Measurements from ENCODE around the gene GDA.
"Not testable (repeated sequence)": the region's sequence is repeated elsewhere in the genome, so short reads cannot be mapped to it uniquely, and the experiment has no call there.

GDA gene

DNA sequence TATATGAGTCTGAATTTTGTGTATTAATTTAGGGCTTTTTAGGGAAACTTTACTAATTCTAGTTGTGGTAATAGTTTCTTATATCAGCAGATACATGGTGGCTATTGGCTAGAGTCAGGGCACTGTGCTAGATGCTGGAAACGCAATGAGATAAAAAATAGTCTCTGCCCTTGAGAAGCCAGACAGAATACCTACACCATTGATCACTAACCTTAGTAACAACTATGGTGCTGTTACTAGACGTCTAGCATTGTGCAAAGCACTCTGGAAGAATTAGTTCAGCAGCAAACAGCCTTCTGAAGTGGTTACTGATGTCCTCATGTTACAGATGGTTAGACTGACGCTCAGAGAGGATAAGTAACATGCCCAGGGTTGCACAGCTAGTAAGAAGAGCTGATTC lies 61.8 kb downstream of the GDA start:
- no peak for DNase-seq

DNA sequence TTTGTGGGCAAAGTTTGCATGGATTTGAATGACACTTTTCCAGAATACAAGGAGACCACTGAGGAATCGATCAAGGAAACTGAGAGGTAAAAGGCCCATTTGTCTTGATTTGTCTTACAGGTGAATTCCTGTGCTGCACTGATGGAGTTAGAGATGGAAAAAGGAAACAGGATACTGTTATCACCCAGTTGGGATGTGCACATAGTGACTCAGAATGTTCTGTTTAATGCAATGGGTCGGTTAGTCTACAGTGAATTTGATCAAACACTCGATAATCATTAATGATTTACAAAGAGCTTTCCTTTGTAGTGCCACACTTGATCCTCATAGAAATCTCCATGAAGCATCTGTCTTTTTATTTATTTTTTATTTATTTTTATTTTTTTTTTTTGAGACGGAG lies 64.7 kb downstream of the GDA start:
- no peak for DNase-seq

DNA sequence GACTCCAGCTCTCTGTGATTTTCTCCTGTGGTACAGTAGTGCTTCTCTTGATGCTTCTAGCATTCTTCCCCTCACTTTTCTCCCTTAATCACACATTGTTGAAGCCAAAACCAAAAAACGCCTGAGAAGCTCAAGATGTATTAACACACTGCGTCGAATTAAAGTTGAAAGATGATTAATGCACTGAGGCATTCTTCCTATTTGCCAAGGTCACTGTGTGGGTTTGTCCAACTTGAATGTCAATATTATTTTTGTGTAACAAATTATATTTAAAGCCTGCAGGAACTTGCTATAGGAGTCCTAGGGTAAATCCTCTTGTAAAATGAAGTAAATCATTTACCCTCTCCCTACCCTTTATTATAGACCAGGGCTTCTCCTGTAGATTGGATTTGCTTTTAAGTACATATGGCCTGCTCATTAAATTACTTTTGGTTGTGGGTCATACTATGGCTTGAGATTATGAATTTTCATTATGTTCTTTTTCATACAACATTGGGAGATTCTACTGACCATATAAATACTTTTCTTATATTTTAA lies 68.1 kb downstream of the GDA start:
- DNase-seq, result no peak

DNA sequence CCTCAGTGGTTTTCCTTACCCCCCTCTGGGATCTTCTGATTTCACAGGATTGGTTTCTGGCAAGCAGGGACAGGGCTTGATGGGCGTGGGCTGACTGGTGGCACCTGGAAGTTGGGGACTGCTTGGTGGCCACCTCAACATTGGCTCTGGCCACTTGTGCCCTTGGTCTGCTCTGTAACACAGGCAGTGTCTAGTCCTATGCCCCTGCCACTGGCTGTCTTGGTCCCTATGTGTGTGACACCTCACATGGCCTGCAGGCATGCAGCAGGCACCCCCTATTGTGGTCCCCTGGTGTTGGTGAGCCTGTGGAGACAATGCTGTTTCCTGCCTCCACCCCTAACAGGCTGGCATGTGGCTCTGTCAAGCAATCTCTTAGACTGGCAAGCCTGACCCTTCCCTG lies 71.3 kb downstream of the GDA start:
- no peak for DNase-seq

DNA sequence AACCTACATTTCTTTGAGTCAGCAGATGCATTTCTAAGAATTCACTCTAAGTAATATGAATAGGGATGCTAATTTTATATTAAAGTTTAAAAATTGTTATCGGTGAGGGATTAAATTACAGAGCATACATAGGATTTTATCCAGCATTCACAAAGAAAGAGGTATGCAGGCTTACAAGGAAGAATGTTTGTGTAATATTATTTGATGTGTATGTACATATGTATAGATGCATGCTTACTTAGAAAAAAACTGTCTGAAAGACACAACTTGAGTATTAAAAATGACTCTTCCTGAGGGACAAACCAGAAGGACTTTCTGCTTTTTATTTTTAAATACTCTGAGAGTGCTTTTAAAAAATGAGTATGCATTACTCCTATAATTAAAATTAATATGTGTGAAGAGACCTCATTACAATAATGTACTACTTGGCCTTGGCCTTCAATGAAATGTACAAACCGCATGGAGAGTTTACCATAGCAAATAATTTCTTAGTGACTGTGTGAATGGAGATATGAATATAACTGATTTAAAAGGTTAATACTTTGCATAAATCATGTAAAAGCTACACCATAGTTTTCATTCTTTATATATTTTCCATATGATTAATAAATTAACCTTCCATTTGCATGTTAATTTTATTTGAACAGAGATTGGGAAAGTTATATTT lies 77.0 kb downstream of the GDA start:
- no peak for DNase-seq

DNA sequence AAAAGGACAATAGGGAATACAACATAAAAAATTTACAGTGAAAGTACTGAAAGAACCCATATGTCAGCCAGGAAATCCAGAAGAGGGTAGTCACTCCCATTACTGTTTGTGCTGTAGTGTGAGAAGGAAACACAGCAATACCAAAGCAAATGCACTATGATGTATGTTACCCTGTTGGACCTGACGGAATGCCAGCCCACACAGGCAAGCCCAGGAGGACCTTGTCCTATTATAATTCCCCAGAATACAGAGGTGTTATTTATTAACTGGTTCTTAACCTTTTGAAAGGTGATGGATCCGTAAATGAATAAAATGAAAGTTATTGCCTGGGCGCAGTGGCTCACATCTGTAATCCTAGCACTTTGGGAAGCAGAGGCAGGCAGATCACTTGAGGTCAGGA lies 79.0 kb downstream of the GDA start:
- DNase-seq, result no peak

DNA sequence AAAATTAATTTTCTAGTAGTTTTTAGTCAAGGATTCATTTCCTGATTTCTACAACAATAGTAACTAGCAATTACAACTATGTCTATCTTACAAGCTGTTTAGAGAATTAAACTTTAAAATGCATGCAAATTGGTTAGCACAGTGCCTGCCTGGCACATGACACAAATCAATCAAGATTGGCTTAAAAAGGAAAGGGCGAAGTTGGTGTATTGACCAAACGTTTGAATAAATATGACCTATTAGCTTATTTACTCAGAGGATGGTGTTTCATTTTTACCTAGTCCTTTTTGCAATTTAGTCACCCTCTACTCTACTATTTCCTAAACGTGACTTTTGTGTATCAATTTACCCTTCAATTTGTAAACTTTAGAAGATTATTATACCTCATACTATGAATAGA lies 83.5 kb downstream of the GDA start:
- DNase-seq, result no peak

DNA sequence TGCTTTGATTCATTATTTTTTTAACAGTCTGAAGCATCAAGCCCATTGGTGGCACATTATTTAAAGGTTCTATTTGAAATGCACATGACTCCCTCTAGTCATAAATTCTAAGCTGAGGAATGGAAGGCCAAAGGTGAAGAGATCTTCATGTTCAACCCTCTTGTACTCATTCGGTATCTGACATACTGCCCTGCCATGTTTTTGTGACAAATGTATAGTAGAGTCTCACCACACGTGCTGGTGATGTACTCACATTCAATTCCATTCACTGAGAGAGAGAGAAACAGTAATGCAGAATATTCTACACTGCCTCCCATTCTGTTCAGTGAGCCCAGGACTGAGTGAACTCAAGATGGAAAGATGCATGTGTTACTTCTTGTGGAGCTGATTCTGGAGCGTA lies 98.3 kb downstream of the GDA start:
- no peak for DNase-seq

DNA sequence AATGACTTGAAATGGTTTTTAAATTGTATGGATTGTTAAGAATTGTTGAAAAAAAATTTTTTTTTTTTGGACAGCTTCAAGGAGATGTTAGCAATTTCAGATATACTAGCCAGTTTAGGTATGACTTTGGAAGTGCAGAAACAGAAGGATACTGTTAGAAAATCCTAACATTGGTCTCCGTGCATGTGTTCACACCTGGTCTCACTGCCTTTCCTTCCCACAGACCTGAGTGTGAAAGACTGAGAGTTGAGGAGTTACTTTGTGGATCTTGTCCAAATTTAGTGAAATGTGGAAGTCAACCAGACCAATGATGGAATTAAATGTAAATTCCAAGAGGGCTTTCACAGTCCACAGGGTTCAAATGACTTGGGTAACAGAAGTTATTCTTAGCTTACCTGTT lies 102.3 kb downstream of the GDA start:
- DNase-seq, result no peak

DNA sequence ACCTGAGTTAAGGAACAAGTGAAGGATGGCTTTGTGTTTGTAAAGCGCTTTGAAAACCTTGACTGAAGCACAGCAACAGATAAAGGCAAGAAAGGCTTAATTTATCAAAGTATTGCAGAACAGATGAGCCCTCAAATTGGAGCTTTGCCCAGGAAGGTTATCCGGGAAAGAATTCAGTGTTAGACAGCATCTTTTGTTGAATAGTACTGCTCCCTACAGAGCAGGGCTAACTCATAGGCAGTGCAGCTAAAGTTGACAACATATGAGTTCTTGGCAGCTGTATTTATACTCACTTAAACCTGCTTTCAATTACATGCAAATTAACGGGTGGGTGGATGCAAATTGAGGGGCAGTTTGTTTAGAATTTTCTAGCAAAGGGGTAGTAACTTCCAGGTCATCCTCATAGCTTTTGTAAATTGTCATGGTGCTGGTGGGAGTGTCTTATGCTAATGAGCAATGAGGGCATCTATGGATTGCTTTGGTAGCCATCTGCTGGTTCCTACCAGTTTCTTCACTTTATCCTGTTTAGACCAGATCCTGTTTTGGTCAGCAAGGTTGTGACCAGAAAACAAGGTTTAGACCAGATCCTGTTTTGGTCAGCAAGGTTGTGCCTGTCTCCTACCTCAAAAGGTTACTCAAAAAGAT lies 105.8 kb downstream of the GDA start:
- DNase-seq, result no peak

DNA sequence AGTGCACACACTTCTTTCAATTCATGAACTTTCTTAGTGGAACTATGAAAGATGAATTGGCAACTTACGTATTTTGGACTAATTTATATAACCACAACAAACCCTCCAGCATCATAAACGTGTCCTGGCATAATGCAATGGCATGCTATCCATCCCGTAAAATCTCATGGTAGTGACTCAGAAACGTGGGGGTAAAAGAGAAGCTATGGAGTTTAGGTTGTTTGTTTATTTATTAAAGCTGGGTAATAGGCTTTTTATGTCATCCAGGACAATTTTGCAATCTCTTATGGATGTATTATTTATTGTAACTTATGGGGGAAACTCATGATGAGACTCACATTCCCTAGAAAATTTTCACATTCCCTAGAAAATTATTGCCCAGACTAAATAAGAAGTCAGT lies 106.3 kb downstream of the GDA start:
- no peak for DNase-seq

DNA sequence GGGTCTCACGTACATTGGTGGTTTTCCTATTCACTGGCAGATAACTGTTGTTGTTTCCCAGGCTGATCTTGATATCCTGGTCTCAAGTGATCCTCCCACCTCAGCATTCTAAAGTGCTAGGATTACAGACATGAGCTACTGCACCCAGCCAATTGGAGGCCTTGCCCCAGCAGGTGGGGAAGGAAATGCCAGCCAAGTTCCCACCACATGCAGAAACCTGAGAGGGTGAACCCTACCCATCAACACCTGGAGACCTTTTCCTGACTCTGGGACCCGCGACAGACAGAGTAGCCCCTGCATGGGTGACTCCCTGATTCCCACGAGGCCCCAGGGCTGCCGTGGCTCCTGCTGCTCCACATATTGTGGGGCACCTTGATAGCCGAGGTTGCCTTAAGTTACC lies 107.7 kb downstream of the GDA start:
- no peak for DNase-seq

DNA sequence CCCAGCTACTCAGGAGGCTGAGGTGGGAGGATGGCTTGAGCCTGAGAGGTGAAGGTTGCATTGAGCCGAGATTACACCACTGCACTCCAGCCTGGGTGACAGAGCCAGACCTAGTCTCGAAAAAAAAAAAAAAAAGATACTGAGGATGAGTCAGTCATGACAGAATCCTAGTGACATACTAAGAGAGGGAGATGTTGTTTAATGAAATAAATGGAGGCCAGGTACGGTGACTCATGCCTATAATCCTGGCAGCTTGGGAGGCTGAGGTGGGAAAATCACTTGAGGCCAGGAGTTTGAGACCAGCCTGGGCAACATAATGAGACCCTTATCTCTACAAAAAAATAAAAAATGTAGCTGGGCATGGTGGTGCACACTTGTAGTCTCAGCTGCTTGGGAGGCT lies 108.6 kb downstream of the GDA start:
- DNase-seq, result no peak

DNA sequence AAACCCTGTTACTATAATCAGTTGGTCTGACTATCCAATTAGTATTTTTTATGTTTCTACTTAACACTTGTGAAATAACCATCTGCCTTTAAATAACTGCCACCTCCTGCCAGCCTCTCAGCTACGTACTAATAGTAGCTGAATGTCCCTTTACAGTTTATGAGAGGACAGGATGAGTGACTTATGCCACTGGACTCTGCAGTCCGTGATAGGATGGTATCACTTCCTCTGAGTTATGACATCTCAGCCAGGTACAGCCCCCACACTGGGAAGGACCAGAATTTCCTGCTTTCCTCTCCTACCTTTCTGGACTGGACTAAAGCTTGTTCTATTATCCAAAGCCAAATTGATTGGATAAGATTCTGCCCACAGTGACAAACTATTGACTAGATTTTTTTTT lies 112.8 kb downstream of the GDA start:
- no peak for DNase-seq

DNA sequence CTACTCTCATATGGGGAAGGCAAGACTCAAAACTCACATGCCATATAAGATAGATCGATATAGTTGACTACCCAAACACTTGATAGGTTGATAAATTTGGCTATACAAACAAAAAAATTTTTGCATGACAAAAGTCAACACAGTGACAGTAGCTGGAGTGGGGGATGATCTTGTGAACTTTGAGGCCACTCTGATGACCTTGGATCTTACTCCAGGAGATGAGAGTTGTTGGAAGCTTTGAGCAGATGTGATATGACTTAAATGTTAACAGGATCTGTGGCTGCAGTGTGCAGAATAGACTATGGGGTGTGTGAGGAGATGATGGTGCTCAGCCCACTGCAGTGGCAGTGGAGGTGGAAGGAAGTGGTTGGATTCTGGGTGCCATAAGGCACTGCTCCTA lies 114.3 kb downstream of the GDA start:
- no peak for DNase-seq

DNA sequence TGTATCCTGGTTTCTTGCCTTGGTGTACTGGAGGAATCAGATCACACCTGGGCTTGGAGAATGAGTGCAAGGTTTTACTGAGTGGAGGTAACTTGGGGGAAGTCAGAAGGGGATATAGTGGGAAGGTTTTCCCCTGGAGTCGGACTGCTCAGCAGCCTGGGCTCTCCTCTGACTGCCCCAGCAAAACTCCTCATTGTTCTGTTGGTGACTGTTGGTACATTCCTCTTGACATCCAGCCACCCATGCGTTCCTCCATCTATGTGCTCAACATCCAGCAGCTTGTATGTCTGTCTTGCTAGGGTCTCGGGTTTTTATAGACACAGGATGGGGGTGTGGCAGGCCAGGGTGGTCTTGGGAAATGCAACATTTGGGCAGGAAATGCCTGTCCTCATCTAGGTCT lies 119.7 kb downstream of the GDA start:
- no peak for DNase-seq

DNA sequence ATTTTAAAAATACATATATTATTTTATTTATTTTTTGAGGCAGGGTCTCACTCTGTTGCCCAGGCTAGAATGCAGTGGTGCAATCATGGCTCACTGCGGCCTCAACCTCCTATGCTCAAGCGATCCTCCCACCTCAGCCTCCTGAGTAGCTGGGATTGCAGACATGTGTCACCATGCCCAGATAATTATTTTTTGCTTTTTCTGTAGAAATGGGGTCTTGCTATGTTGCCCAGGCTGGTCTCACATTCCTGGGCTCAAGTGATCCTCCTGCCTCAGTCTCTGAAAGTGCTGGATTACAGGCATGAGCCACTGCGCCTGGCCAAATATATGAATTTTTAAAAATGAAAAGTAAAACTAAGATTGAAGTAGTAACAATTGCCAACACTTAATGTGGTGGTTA lies 121.1 kb downstream of the GDA start:
- not testable (repeated sequence) for DNase-seq

DNA sequence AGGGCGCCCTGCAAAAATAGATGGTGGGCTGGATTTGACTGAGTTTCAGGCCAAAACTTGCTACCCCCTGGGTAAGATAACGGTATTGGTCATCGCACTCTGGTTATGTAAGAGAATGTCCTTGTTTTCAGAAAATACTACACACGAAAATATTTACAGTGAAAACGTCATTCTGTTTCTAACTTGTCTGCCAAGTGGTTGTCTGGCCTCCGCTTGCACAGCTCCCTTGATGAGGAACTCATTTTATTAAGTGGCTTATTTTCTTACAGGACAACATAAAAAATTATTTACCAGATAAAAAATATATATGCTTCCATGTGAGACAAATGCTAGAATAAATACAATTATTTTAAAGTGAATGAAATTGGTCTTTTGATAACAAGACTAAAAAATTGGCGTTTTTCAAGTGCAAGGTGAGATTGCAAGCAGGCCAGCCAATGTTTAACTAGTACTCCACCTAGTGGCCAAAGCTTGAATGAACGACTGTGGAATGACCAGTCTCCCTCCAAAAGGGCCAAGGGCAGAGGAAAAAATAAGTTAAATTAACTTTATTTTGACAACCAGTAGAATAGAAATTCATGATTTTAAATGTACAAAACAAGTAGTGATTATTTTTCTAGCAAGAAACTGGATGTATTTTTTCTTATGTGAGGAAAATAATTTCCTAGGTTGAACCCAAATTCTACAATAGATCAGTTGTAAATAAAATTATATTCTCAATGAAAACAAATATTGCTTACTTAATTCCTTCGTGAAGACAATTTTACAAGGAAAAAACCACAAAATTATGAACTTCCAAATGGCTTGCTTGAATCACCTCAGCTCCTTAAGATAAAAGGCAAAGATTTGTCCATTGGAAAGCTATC lies 122.6 kb downstream of the GDA start:
- DNase-seq, result peak; percentile 29

DNA sequence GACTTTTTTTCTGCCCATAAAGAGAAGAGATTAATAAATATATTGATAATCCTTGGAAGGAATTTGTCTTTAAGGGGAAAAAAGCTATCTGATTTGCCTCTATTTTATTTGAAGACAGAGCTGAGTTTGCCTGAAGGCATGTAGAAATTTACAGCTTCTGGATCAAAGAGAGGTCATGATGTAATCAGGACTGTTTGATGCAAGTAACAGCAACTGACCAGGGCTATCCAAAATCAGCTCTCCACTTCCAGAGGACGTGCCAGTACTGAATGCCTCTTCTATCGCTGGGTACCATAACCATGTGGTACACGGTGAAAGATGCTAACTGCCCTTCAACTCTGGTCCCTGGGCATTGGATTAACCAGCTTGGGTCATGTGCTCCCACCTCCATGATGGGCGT lies 125.2 kb downstream of the GDA start:
- no peak for DNase-seq

DNA sequence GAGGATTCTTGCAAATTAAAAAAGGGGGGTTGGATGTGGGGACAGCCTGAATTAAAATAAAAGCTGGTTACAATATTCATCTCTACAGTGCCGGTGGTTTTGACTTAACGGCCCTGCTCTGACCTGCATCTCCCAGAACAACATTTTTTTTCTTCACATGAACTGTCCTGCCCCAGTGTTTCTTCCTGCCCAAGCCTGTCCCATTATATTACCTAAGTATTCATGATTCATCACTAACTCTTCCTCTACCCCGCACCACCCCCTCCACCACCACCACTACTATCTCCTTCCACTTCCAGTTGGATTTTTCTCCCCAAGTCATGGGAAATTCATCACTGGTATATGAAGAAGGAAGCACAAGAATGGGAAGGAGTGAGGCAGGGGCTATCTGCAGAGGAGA lies 125.7 kb downstream of the GDA start:
- no peak for DNase-seq

DNA sequence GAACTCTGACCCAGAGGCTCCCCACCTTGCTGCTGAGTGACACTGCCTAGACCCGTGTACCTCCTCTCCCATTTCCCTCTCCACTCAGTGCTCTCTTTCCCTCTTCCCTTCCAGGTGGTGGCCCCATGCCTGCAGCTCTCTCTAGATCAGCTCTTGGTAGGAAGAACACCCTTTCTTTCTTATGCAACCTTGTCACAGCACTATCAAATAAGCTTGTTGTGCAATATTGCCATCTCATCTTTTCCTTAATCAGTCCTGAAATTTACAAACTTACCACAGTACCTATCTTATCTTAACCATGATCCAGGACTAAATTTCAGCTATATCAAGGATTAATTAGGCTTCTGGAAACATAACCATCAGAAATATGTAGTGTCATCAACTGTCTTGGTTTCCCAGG lies 127.2 kb downstream of the GDA start:
- DNase-seq, result no peak

DNA sequence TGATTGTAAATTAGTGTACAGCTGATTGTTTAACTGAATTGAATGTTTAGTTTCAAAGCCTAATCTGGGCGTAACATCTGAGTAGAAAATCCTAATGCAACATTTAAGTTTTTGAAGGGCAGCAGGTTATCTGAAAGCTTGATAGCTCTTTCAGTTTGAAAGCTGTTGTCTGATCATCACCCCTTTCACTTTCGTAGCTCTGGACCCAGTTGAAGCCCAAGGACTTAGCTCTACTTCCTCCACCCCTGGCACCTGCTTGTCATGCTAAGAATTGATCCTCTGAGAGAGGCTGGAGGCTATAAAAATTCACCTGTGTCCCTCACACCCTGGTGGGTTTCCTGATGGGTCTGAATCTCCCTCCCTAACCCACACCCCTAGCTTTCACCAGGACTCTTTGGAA lies 129.7 kb downstream of the GDA start:
- no peak for DNase-seq

DNA sequence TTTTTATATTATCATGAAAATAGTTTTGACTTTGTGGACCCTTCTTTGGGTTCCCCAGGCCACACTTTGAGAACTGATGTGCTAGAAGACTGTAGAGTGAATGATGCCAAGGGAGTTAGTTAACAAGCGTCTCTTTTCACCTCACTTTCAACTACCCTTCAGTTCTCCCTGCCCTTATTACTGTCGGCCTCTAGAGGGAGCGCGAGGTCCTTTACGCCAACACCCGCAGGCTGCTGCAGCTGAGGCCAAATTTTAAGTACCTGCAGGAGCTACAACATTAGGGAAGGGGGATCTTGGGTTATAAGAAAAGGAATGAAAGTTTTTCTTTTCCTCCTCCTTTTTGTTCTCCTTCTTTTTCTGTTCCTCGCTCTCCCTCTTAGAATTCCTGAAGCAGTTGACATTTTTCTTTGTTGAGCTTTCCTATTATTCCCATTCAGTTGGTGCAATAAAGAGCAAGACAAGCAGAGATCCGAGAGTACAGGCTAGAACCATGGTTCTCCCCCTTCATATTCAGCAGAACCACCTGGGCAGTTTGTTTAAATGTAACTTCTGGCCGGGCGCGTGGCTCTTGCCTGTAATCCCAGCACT lies 131.8 kb downstream of the GDA start:
- DNase-seq, result peak; percentile 70

DNA sequence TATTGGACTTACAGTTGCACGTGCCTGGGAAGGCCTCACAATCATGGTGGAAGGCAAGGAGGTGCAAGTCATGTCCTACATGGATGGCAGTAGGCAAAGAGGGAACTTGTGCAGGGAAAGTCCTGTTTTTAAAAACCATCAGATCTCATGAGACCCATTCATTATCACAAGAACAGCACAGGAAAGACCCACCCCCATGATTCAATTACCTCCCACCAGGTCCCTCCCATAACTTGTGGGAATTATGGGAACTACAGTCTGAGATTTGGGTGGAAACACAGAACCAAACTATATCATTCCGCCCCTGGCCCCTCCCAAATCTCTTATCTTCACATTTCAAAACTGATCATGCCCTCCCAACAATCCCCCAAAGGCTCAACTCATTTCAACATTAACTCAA lies 140.2 kb downstream of the GDA start:
- DNase-seq, result no peak
